B cell (primary cell): Measurements from ENCODE around the gene SPATA12. TPM values are rescaled to one million over a fixed set of nuclear protein-coding genes. Genes with fewer than 3 reads are reported as not detected.

Source experiments
- ATAC-seq: fragments of 200-7000 bp; cut with Tn5 transposase; one replicate; pipeline ENCODE4 v1.10.0; 2021; ENCODE audit warnings: low read depth, mild to moderate bottlenecking, moderate number of reproducible peaks, moderate library complexity
- CTCF ChIA-PET: fragments of 350-600 bp; sonication (Branson Sonifier 250); formaldehyde crosslinking; loops from one replicate; lab custom pipeline; 2021; ENCODE audit warnings: antibody characterized with exemption, inconsistent platforms; lab: Charles Lee
- POLR2A ChIA-PET: fragments of 350-600 bp; sonication (Branson Sonifier 250); formaldehyde crosslinking; loops from one replicate; lab custom pipeline; 2021; ENCODE audit warnings: antibody characterized with exemption; lab: Charles Lee
- DNase-seq: peaks from one replicate; pipeline ENCODE4 v3.0.0; 2013
- H2AFZ ChIP-seq: 2 replicates; pipeline ENCODE4 v1.6.1; 2012; ENCODE audit warnings: mild to moderate bottlenecking, low read depth, low read length; ENCODE audit not compliant: insufficient read depth, poor library complexity, severe bottlenecking
- H3K27ac ChIP-seq, 2 donors: 1 replicate in 1 of 2; 2 replicates in 1 of 2; pipeline ENCODE4 v1.5.1; 2012 to 2013; ENCODE audit warnings: low read length in 2 of 2, mild to moderate bottlenecking in 2 of 2, moderate library complexity in 1 of 2
- H3K27me3 ChIP-seq, 4 experiments: fragments of 200-600 bp in 1 of 4; sonication (generic) in 1 of 4; replicated peaks in 1 of 4; 1 replicate in 2 of 4; 2 replicates in 2 of 4; pipeline versions ENCODE4 v1.6.1 to v1.7.0; 2013 to 2016; ENCODE audit warnings: low read length in 3 of 4, mild to moderate bottlenecking in 2 of 4, mixed read lengths in 1 of 4, moderate library complexity in 1 of 4; ENCODE audit not compliant: insufficient read depth in 4 of 4, control insufficient read depth in 3 of 4; ENCODE audit errors: control extremely low read depth in 1 of 4
- H3K36me3 ChIP-seq, 2 experiments: replicated peaks in 1 of 2; 1 replicate in 1 of 2; 2 replicates in 1 of 2; pipeline versions ENCODE4 v1.6.1 to v1.7.1; 2013; ENCODE audit warnings: low read length in 1 of 2; ENCODE audit not compliant: insufficient read depth in 2 of 2, control insufficient read depth in 1 of 2; ENCODE audit errors: control extremely low read depth in 1 of 2, extremely low read depth in 1 of 2
- H3K4me1 ChIP-seq, 2 donors: fragments of 200-600 bp in 1 of 2; sonication (generic) in 1 of 2; 1 replicate in 1 of 2; 2 replicates in 1 of 2; pipeline versions ENCODE4 v1.5.1 to v1.6.1; 2013 to 2017; ENCODE audit warnings: low read length in 2 of 2; ENCODE audit not compliant: control insufficient read depth in 2 of 2, insufficient read depth in 2 of 2
- H3K4me2 ChIP-seq: replicated peaks from 2 replicates; pipeline ENCODE3; 2012; ENCODE audit warnings: mild to moderate bottlenecking, low read depth, low read length; ENCODE audit not compliant: poor library complexity, severe bottlenecking
- H3K4me3 ChIP-seq, 5 experiments: fragments of 200-600 bp in 1 of 5; sonication (generic) in 1 of 5; 1 replicate in 3 of 5; 2 replicates in 2 of 5; pipeline versions ENCODE4 v1.5.1 to v1.7.0; 2011 to 2016; ENCODE audit warnings: low read length in 4 of 5, mild to moderate bottlenecking in 4 of 5, low read depth in 2 of 5, control low read depth in 1 of 5, moderate library complexity in 1 of 5; ENCODE audit not compliant: insufficient read depth in 1 of 5; ENCODE audit errors: control extremely low read depth in 1 of 5, extremely low read depth in 1 of 5
- H3K79me2 ChIP-seq: fragments of 200-600 bp; sonication (generic); one replicate; pipeline ENCODE4 v1.6.0; 2016; ENCODE audit warnings: low read length; ENCODE audit not compliant: control insufficient read depth, insufficient read depth
- H3K9ac ChIP-seq: fragments of 200-600 bp; sonication (generic); 2 replicates; pipeline ENCODE4 v1.6.1; 2017; ENCODE audit warnings: mild to moderate bottlenecking, low read length, moderate library complexity
- H3K9me3 ChIP-seq, 3 donors: one replicate each; pipeline versions ENCODE4 v1.6.1 to v1.7.1; 2013; ENCODE audit warnings: low read length in 2 of 3; ENCODE audit not compliant: control insufficient read depth in 2 of 3, insufficient read depth in 1 of 3; ENCODE audit errors: control extremely low read depth in 1 of 3
- H4K20me1 ChIP-seq: 2 replicates; pipeline ENCODE4 v1.6.0; 2012; ENCODE audit warnings: mild to moderate bottlenecking, low read length; ENCODE audit not compliant: insufficient read depth, control insufficient read depth, poor library complexity, severe bottlenecking
- H3K27ac Mint-ChIP-seq: one replicate; pipeline ENCODE4 v1.8.0; 2021; ENCODE audit warnings: mixed read lengths
- H3K27me3 Mint-ChIP-seq: one replicate; pipeline ENCODE4 v1.8.0; 2021; ENCODE audit warnings: mixed read lengths
- H3K4me1 Mint-ChIP-seq: one replicate; pipeline ENCODE4 v1.8.0; 2021; ENCODE audit warnings: mixed read lengths
- H3K4me3 Mint-ChIP-seq: one replicate; pipeline ENCODE4 v1.8.0; 2021; ENCODE audit warnings: mixed read lengths
- H3K9me3 Mint-ChIP-seq: one replicate; pipeline ENCODE4 v1.8.0; 2022; ENCODE audit warnings: mixed read lengths; ENCODE audit not compliant: insufficient read depth
- EZH2 ChIP-seq: IDR thresholded peaks from 2 replicates; pipeline ENCODE4 v1.6.1; 2012; ENCODE audit warnings: borderline replicate concordance, low read depth, mild to moderate bottlenecking, moderate library complexity, low read length; ENCODE audit not compliant: insufficient read depth, poor library complexity, severe bottlenecking
- WGBS: methylation state at CpG from one replicate; pipeline ENCODE4 v1.1.5; 2013; ENCODE audit warnings: missing lambda C conversion rate; ENCODE audit not compliant: insufficient coverage; 5-methylcytosine and 5-hydroxymethylcytosine counted together
- intact Hi-C: fragments of 100-400 bp; cut with micrococcal nuclease; formaldehyde crosslinking; loops from one replicate; pipeline ENCODE4 v1.10.0; 2022
- polyA plus RNA-seq: library from polyadenylated mRNA; depleted of rRNA; stranded (reverse); fragments of >200 nt; gene quantifications from 2 replicates; pipeline ENCODE4 v1.2.3, GENCODE V29; 2012
- total RNA-seq, 2 donors: library from RNA; stranded (reverse); fragments of 120-200 nt in 1 of 2; gene quantifications; 1 replicate in 1 of 2; 2 replicates in 1 of 2; pipeline versions ENCODE4 v1.2.3 to v1.2.4, GENCODE V29; 2013 to 2022
- TF ChIP-seq, protein P1 (sequence below): fragments of 200-600 bp; IDR thresholded peaks from one replicate; pipeline ENCODE4 v1.8.0; 2022; ENCODE audit warnings: antibody characterized with exemption, mild to moderate bottlenecking

Gene SPATA12
- total and polyA plus RNA-seq, 2 donors (not counting 1 experiment from before 2014, with no cell fraction given): not detected

DNA sequence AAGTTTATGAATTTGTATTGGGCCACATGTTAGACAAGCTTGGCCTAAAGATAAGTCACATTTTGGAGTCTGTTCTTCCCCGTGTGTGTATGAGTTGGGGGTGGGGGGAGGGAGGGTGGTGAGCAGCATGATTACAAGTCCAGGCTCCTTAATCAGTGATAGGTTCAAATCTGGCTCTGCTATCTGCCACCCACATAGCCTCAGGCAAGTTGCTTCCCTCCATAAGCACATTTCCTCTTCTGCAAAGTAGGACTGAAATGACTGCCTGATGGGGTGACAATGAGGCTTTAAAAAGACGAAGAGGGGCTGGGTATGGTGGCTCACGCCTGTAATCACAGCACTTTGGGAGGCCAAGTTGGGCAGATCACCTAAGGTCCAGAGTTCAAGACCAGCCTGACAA is 1.1 kb upstream of the SPATA12 start:
- POLR2A ChIA-PET: interaction anchor here (0.5 kb wide), 1 partner anchor 9 kb away, joined by 6 read pairs; no protein-coding TSS in a partner anchor
- no peaks in the 10 kb centered on the region for H3K79me2 ChIP-seq

DNA sequence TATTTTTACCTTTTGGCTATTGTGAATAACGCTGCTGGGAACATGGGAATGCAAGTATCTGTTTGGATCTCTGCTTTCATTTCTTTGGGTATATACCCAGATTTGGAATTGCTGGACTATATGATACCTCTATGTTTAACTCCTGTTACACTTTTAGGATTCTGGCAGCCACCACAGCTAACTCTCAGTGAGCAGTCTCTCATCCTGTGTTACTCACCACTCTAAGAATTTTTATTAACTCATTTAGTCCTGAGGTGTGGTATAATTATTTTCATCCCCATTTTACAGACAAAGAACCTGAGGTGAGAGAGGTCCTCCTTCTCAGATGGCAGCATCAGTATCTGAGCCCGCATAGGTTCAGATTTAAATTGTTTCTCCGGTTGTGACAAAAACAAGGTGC is 1.1 kb downstream of the SPATA12 start:
- ChIA-PET CTCF (no interaction called here), POLR2A (no interaction called here)
- DNase-seq: no peak
- Mint-ChIP-seq H3K27me3 (peaks cover 50% of the 10 kb centered on the region), H3K4me1 (peaks cover 2% of the 10 kb centered on the region), H3K27ac (no peak overlapping the region), H3K4me3 (no peak overlapping the region), H3K9me3 (no peaks in the 10 kb centered on the region)
- H3K9me3 ChIP-seq: peaks cover 0 to 10% (median 0%) of the 10 kb centered on the region in 3 donors
- peaks cover 3 to 5% of the 10 kb centered on the region in 2 donors for H3K4me1 ChIP-seq
- no peak overlapping the region for H3K4me3 ChIP-seq
- H2AFZ ChIP-seq: no peak overlapping the region
- no peaks in the 10 kb centered on the region for H3K36me3 ChIP-seq
- H3K79me2 ChIP-seq: no peaks in the 10 kb centered on the region
- peaks cover 0 to 43% (median 26%) of the 10 kb centered on the region in 4 experiments for H3K27me3 ChIP-seq
- H3K4me2 ChIP-seq: no peak overlapping the region
- H3K27ac ChIP-seq: no peak overlapping the region
- no peak overlapping the region for H3K9ac ChIP-seq
- intact Hi-C loops: loop anchor here (10.0 kb wide), 1 partner anchor 377 kb away; the partner anchor contains the start of gene TASOR
- H4K20me1 ChIP-seq: no peaks in the 10 kb centered on the region
- no peak for ATAC-seq
- TF ChIP-seq, protein P1, sequence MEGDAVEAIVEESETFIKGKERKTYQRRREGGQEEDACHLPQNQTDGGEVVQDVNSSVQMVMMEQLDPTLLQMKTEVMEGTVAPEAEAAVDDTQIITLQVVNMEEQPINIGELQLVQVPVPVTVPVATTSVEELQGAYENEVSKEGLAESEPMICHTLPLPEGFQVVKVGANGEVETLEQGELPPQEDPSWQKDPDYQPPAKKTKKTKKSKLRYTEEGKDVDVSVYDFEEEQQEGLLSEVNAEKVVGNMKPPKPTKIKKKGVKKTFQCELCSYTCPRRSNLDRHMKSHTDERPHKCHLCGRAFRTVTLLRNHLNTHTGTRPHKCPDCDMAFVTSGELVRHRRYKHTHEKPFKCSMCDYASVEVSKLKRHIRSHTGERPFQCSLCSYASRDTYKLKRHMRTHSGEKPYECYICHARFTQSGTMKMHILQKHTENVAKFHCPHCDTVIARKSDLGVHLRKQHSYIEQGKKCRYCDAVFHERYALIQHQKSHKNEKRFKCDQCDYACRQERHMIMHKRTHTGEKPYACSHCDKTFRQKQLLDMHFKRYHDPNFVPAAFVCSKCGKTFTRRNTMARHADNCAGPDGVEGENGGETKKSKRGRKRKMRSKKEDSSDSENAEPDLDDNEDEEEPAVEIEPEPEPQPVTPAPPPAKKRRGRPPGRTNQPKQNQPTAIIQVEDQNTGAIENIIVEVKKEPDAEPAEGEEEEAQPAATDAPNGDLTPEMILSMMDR: no peak
- no peak for TF ChIP-seq EZH2
- 100% methylated on average over 2 of the region's 3 CpGs for WGBS

More for the DNA sequence above, 1.1 kb upstream of the SPATA12 start:
- no peak overlapping the region for H3K4me2 ChIP-seq
- no peaks in the 10 kb centered on the region for H4K20me1 ChIP-seq
- intact Hi-C loops: no loop called here
- WGBS: 38% methylated on average over 2 of the region's 3 CpGs
- H3K9me3 Mint-ChIP-seq: no peaks in the 10 kb centered on the region
- H3K9ac ChIP-seq: no peak overlapping the region
- no peak overlapping the region for H3K27ac Mint-ChIP-seq
- H3K36me3 ChIP-seq: no peaks in the 10 kb centered on the region
- no peak overlapping the region for H3K27ac ChIP-seq
- CTCF ChIA-PET: interaction anchor here (0.6 kb wide), 1 partner anchor 364 kb away, joined by 4 read pairs; no protein-coding TSS in a partner anchor
- peaks cover 0 to 10% (median 0%) of the 10 kb centered on the region in 3 donors for H3K9me3 ChIP-seq
- no peak overlapping the region for H2AFZ ChIP-seq
- ATAC-seq (no peak), DNase-seq (no peak)
- TF ChIP-seq, protein P1: no peak
- TF ChIP-seq EZH2: no peak
- H3K4me1 Mint-ChIP-seq: peaks cover 2% of the 10 kb centered on the region
- H3K4me1 ChIP-seq: peaks cover 3 to 5% of the 10 kb centered on the region in 2 donors
- H3K4me3 ChIP-seq: no peak overlapping the region
- no peak overlapping the region for H3K4me3 Mint-ChIP-seq
- H3K27me3 ChIP-seq: peaks cover 0 to 31% (median 20%) of the 10 kb centered on the region in 4 experiments
- peaks cover 45% of the 10 kb centered on the region for H3K27me3 Mint-ChIP-seq
